ENCODE measurements around the gene MCC. TPM values are rescaled to one million over a fixed set of nuclear protein-coding genes. Genes with fewer than 3 reads are reported as not detected.

The MCC gene
- total RNA-seq, 1 donor from 2014 or later: 26.9 TPM

DNA sequence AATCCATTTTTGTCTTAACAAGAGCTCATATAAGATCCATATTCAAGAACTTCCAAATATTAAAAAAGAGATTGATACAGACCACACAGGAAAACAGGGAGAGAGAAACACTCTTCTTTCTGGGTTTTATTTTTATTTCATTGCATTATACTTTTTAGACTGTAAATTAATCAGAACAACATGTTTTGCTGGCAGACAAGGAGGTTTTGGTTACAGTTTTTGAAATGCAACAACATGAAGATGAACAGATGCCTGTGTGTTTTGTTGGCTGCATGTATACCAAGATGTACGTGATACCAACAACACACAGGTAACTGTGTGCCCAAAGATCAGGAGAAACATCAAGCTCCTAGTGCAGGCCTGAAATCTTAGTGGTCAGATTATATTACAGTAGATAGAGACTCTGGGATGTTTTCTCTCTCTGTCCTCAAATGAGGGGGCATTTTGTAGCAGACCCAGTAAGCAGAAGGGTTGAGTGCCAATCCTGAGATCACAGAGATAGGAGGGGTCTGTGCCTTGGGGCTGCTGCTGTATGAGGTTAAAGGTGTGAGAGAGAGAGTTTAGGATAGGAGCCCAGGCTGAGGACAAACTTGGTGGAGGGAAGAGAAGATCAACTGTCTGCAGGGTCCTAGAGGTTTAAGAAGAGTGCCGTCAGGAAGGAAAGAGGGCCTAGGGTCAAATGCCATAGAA, 359.5 kb downstream of the MCC start:
- Histone ChIP-seq H2AFZ (ENCODE audit: low read depth, low read length) (no peak overlapping the region), H3K79me2 (ENCODE audit: insufficient read depth, low read length) (no peaks in the 10 kb centered on the region), H3K9ac (ENCODE audit: low read length) (no peak overlapping the region), H3K4me2 (ENCODE audit: low read length) (no peak overlapping the region), H3K9me3 (ENCODE audit: insufficient read depth, low read depth, low read length) (no peaks in the 10 kb centered on the region), H3K27ac (ENCODE audit: low read depth, low read length) (no peak overlapping the region), H3K27me3 (ENCODE audit: insufficient read depth, low read length) (no peaks in the 10 kb centered on the region), H3K4me1 (ENCODE audit: insufficient read depth, low read length) (no peaks in the 10 kb centered on the region), H3K4me3 (ENCODE audit: insufficient read depth, low read depth, low read length) (no peak overlapping the region), H3K36me3 (ENCODE audit: insufficient read depth, low read length) (no peaks in the 10 kb centered on the region), H4K20me1 (ENCODE audit: insufficient read depth, low read length) (peaks cover 27% of the 10 kb centered on the region)
- no peaks in the 10 kb centered on the region for H3K4me1 Mint-ChIP-seq (ENCODE audit: low read depth, unreplicated experiment)
- peaks cover 11% of the 10 kb centered on the region for H3K36me3 Mint-ChIP-seq (ENCODE audit: low read depth, unreplicated experiment)
- H3K27me3 Mint-ChIP-seq (ENCODE audit: low read depth, unreplicated experiment): peaks cover 2% of the 10 kb centered on the region
- no peak for FAIRE-seq
- no peak for TF ChIP-seq EZH2 (IDR thresholded peaks at IDR 0.05; ENCODE audit: insufficient read depth, low read length)
- TF ChIP-seq, protein P1, sequence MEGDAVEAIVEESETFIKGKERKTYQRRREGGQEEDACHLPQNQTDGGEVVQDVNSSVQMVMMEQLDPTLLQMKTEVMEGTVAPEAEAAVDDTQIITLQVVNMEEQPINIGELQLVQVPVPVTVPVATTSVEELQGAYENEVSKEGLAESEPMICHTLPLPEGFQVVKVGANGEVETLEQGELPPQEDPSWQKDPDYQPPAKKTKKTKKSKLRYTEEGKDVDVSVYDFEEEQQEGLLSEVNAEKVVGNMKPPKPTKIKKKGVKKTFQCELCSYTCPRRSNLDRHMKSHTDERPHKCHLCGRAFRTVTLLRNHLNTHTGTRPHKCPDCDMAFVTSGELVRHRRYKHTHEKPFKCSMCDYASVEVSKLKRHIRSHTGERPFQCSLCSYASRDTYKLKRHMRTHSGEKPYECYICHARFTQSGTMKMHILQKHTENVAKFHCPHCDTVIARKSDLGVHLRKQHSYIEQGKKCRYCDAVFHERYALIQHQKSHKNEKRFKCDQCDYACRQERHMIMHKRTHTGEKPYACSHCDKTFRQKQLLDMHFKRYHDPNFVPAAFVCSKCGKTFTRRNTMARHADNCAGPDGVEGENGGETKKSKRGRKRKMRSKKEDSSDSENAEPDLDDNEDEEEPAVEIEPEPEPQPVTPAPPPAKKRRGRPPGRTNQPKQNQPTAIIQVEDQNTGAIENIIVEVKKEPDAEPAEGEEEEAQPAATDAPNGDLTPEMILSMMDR (IDR thresholded peaks at IDR 0.05; ENCODE audit: insufficient read depth, low read depth, low read length): no peak
- H3K4me3 Mint-ChIP-seq (ENCODE audit: unreplicated experiment): no peak overlapping the region
- H3K9me3 Mint-ChIP-seq (ENCODE audit: unreplicated experiment): peaks cover 9% of the 10 kb centered on the region
- no peak overlapping the region for H3K27ac Mint-ChIP-seq (ENCODE audit: unreplicated experiment)
- DNase-seq (ENCODE audit: low read depth): no peak

DNA sequence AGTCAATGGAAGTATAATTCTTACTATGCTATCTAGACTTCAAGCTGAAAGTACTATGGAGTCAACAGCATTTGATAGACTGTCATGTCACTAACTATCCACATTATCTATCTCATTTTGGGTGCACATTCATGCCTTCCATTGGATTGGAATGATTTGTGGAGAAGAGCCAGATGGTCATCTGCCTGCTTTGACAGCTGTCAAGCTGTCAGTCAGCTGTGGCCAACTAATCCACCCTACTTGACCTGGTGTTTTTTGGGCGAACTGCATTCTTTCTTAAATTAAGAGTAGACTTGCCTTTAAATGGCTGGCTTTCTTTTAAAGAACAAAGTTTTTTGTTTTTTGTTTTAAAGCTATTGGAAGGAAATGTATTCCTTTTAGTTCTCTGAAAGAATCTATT, 360.2 kb downstream of the MCC start:
- Histone ChIP-seq H3K27me3 (ENCODE audit: insufficient read depth, low read length) (no peaks in the 10 kb centered on the region), H2AFZ (ENCODE audit: low read depth, low read length) (no peak overlapping the region), H3K4me3 (ENCODE audit: insufficient read depth, low read depth, low read length) (no peak overlapping the region), H3K36me3 (ENCODE audit: insufficient read depth, low read length) (no peaks in the 10 kb centered on the region), H3K9me3 (ENCODE audit: insufficient read depth, low read depth, low read length) (no peaks in the 10 kb centered on the region), H3K27ac (ENCODE audit: low read depth, low read length) (no peak overlapping the region), H4K20me1 (ENCODE audit: insufficient read depth, low read length) (peaks cover 27% of the 10 kb centered on the region), H3K4me2 (ENCODE audit: low read length) (no peak overlapping the region), H3K79me2 (ENCODE audit: insufficient read depth, low read length) (no peaks in the 10 kb centered on the region), H3K4me1 (ENCODE audit: insufficient read depth, low read length) (no peaks in the 10 kb centered on the region), H3K9ac (ENCODE audit: low read length) (no peak overlapping the region)
- no peaks in the 10 kb centered on the region for H3K4me1 Mint-ChIP-seq (ENCODE audit: low read depth, unreplicated experiment)
- H3K4me3 Mint-ChIP-seq (ENCODE audit: unreplicated experiment): no peak overlapping the region
- FAIRE-seq (no peak), DNase-seq (ENCODE audit: low read depth) (no peak)
- H3K27me3 Mint-ChIP-seq (ENCODE audit: low read depth, unreplicated experiment): peaks cover 2% of the 10 kb centered on the region
- H3K9me3 Mint-ChIP-seq (ENCODE audit: unreplicated experiment): peaks cover 9% of the 10 kb centered on the region
- no peak overlapping the region for H3K27ac Mint-ChIP-seq (ENCODE audit: unreplicated experiment)
- no peak for TF ChIP-seq EZH2 (IDR thresholded peaks at IDR 0.05; ENCODE audit: insufficient read depth, low read length)
- TF ChIP-seq, protein P1 (IDR thresholded peaks at IDR 0.05; ENCODE audit: insufficient read depth, low read depth, low read length): no peak
- H3K36me3 Mint-ChIP-seq (ENCODE audit: low read depth, unreplicated experiment): peaks cover 11% of the 10 kb centered on the region

DNA sequence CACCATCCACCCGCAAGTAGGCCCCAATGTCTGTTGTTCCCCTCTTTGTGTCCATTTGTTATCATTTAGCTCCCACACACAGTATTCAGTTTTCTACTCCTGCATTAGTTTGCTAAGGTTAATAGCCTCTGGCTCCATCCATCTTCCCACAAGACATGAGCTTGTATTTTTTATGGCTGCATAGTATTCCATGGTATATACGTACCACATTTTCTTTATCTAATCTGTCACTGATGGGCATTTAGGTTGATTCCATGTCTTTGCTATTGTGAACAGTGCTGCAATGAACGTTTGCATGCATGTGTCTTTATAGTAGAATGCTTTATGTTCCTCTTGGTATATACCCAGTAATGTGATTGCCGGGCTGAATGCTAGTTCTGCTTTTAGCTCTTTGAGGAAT, 361.2 kb downstream of the MCC start:
- Histone ChIP-seq H3K9me3 (ENCODE audit: insufficient read depth, low read depth, low read length) (no peaks in the 10 kb centered on the region), H3K4me1 (ENCODE audit: insufficient read depth, low read length) (no peaks in the 10 kb centered on the region), H2AFZ (ENCODE audit: low read depth, low read length) (no peak overlapping the region), H3K4me2 (ENCODE audit: low read length) (no peak overlapping the region), H3K4me3 (ENCODE audit: insufficient read depth, low read depth, low read length) (no peak overlapping the region), H3K36me3 (ENCODE audit: insufficient read depth, low read length) (no peaks in the 10 kb centered on the region), H4K20me1 (ENCODE audit: insufficient read depth, low read length) (peaks cover 27% of the 10 kb centered on the region), H3K27me3 (ENCODE audit: insufficient read depth, low read length) (no peaks in the 10 kb centered on the region), H3K79me2 (ENCODE audit: insufficient read depth, low read length) (no peaks in the 10 kb centered on the region), H3K27ac (ENCODE audit: low read depth, low read length) (no peak overlapping the region), H3K9ac (ENCODE audit: low read length) (no peak overlapping the region)
- Mint-ChIP-seq H3K9me3 (ENCODE audit: unreplicated experiment) (peaks cover 9% of the 10 kb centered on the region), H3K27me3 (ENCODE audit: low read depth, unreplicated experiment) (peaks cover 2% of the 10 kb centered on the region), H3K36me3 (ENCODE audit: low read depth, unreplicated experiment) (peaks cover 11% of the 10 kb centered on the region), H3K4me3 (ENCODE audit: unreplicated experiment) (no peak overlapping the region), H3K4me1 (ENCODE audit: low read depth, unreplicated experiment) (no peaks in the 10 kb centered on the region), H3K27ac (ENCODE audit: unreplicated experiment) (no peak overlapping the region)
- no peak for TF ChIP-seq EZH2 (IDR thresholded peaks at IDR 0.05; ENCODE audit: insufficient read depth, low read length)
- TF ChIP-seq, protein P1 (IDR thresholded peaks at IDR 0.05; ENCODE audit: insufficient read depth, low read depth, low read length): no peak
- DNase-seq (ENCODE audit: low read depth): no peak
- FAIRE-seq: no peak
